Fibroblast of skin of left biceps (primary cell): Measurements from ENCODE around the gene KCNQ5.

Experiments
- DNase-seq, 2 experiments: peaks; one replicate each; pipeline ENCODE4 v3.0.0-alpha.2; 2013; ENCODE audit warnings: low read depth in 2 of 2

Gene KCNQ5

DNA sequence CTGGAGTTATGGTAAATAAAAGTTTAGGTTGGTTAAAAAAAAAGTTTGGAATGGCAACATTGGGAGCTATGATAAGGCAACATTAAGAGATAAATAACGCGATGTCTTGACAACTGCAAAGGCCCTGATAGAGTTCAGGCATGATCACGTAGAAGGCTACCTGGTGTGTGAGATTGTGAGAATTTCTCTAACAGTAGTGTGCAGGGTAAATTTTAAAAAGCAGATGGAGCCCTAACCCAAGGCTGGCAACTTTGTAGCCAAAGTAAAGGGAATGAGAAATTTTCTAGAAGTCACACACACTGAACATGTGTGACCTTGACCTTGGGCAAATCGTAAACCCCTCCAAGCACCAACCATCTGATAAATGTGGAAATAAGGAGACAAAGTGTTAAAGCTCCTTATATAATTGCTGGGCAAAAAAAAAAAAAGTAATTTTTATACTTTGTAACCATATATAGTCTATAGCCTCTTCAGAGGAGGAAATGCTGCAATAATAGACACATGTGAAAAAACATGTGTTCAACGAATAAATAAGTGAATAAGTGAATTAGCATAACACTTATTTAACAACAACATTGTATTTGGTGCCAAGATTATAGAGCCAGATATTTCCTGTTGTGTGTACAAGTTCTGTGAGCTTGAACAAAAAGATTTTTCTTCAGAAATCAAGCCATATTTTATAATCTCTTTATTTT, 18.2 kb downstream of the KCNQ5 start:
- no peak for DNase-seq

DNA sequence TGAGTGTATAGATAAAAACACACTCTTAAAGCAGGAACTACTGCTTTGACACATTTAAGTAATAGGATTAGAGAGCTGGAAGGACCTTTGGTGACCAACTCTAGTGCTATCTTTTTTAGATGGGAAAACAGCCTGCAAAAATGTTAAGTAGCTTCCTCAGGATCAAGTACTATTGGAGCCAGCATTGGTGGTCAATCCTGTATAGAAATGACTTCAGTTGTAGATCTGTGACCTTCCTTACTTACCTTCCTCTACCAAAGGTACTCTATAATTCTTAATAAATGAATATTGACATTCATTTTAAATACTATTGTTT, 18.7 kb downstream of the KCNQ5 start:
- no peak for DNase-seq

DNA sequence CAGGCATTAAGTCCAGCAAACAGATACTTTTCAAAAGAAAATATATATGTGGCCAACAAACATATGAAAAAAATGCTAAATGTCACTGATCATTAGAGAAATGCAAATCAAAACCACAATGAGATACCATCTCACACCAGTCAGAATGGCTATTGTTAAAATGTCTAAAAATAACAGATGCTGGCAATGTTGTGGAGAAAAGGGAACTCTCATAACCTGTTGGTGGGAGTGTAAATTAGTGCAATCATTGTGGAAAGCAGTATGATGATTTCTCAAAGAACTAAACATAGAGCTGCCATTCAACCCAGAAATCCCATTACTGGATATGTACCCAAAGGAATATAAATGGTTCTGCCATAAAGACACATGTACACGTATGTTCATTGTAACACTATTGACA, 20.6 kb downstream of the KCNQ5 start:
- no peak for DNase-seq

DNA sequence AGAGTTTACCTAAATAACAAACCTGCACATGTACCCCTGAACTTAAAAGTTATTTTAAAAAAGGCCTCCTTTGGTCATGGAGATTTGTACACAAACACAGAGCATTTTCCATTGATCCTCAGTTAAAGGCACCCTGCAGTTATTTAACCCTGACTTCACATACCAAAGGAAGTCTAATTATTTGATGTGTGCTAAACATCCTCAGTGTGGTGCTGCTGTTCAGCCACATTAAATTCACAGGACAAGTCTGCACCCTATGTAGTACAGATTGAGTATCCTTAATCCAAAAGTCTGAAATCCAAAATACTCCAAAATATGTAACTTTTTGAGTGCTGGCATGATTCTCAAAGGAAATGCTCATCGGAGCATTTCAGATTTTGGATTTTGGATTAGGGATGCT, 21.4 kb downstream of the KCNQ5 start:
- no peak for DNase-seq

DNA sequence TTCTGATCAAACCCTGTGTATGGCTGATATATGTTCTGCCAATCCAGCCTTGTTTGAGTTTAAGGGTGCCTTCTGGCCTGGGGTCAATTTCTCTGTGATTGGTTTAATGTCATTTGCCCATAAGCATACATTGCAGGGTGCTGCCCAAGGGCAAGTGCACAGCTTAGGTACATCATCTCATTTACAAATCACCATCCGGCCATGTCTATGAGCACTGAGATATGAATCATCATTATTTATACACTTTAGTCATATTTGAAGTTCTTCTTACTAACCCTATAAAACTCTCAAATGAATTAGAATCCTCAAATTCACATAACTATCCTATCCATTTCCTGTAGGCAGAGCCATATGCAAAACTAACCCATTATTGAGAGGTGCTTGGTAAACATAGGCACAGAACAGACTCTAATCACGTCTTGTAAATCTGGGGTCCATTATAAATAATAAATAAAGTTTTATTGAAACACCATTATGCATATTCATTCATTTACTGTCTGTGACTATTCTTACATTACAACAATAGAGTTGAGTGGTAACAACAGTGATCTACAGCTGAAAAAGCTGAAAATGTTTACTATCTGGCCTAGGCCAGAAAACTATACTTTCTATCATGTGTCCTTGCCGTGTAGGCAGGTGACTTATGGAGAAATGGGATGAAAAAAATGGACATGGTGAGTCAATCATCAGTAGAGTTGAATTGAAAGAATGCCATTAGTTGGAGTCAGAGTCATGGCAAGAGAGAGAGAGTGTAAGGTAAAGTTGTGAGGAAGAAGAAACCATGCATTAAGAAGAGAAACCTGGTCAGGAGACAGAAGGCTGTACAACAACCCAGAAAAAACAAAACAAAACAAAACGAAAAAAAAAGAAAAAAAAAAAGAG, 25.0 kb downstream of the KCNQ5 start:
- no peak for DNase-seq

DNA sequence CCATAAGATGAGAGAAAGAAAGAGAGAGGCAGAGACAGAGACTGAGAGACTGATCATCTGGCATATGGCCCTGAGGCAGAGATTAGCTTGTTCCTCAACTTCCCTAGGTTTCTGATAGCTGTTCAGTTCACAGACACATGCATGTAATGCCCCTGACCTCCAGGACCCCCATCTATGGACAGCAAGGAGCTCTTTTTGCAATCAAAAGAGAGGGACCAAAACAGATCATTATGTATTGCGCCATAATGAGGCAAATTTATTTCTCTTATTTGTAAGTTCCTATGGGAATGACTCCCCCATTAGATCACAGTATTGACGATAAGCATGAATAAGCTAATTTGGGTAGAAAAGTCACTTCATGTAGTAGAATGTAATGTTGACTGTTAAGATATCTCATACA, 25.6 kb downstream of the KCNQ5 start:
- no peak for DNase-seq

DNA sequence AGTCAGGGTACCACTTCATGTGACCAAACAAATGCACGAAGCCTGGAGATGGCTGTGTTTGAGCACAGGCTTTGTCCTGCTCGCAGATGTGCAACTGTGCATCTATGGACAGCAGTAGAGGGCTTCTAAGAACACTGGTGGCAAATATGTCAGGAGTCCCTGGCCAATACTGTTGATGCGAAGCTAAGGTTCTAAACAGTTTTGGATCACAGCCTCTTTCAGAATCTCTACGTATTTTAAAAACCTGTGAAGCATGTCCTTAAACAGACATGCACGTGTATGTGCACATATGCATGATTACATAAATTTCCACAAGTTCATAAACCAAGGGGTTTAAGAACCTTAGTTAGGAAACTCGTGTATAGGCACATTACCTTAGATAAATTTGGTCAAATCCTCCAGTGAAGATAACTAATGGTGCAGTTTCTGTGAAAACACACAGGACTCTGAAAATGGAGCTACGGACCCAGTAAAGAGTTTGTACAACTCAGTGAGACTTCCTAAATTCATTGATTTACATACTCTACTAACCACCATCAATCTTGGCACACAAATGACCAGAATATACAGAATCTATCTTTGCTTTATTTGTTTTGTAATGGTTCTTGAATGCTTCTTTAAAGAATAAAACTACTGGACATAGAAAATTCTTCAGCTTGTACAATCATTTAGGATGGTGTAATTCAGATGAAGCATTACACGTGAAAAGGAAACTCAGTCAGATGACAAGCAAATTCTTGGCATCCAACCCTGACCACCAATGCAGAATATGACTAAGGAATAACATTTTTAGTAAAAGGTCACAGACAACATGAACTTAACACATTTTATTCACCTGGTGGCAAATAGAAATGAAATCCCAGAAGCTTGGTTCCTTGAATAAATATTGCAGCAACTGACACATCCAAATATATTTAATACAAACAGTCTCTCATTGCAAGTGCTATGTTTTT, 27.4 kb downstream of the KCNQ5 start:
- DNase-seq, result peak; percentile 71 to 78

DNA sequence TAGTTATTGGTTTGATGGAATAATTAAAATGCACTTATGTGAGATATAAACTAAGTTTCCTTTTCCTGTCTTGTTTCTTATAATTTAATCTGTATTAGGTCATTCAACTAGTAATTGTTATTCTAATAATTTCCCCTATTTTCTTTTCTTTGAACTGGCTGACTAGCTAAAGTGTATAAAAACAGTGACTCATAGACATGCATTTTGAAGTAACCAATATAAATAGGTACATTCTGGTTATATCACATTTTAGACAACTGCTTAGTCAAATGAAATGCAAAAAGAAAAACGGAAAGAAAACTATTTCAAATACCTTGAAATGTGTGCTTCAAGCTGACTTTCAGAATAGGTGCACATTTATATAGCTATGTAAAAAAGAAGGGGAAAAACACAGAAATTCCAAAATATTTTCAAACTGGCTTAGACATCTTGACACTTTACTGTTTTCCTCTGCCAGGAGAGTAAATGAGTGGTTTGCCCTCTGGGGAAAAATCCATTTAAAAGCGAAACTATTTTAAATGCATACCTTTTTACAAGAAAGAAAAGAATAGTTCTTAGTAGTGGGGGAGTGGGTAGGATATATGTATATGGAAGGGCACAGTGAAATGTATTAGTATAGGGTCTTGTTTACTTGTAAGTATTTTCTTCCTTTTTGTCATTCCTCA, 28.3 kb downstream of the KCNQ5 start:
- no peak for DNase-seq

DNA sequence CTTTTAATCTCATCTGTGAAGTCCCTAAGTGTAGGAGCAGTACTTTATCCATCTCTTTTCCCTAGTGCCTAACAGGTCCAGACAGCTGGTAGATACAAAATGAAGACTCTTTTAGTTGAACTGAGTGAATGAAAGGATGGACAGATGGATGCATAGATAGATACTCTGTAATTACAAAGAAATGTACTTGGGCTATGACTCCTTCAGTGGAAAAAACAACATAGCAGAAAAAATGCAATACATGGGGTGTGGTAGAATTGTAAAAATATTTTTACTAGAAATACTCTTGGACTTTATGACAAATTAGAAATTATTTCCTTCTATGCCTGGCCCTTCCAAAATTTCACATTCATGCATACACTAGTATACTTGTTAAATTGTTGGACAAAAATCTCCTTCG, 29.3 kb downstream of the KCNQ5 start:
- peak in 1 of 2 experiments; percentile 8 for DNase-seq

DNA sequence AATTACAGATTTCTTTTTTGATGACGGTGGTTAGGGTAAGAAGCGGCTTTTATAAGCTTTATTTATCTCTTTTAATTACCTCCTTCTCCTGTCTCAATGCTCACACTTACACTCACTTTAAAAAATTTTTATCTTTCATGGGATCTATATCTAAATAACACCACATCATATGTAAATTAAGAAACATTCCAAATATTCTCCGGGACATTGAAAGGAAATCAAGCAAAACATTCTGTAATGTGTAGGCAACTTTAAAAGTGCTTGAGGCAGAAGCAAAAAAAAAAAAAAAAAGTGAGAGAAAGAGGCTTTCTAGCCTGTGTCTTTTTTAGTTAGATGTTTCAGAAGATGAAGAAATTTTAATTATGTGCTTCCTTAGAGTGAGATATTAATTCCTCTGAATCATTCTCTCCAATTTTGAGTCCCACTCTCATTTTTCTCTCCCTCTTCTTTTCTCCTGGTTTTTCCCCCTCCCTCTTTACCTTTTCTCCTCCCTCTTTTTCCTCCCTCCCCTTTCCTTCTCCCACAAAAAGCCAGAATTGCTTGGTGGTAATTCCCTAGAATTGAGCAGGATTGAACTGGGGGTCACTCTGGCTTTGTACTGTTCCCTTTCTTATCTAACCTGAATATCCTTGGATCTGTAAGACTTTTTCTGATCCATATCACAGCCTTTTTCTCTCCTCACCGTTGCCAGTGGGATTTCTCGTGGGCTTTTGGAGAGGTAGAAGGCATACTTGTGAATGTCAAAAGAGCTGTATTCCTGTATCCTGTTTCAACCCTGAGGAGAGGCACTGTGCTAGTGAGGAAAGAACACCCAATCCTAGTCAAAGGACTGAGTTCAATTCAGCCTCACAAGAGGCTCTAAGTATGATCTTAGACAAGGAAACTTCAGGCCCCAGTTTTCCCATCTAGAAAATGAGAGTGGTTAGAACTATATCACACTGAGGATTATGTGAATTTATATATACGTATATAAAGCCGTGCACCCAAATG, 30.4 kb downstream of the KCNQ5 start:
- no peak for DNase-seq

DNA sequence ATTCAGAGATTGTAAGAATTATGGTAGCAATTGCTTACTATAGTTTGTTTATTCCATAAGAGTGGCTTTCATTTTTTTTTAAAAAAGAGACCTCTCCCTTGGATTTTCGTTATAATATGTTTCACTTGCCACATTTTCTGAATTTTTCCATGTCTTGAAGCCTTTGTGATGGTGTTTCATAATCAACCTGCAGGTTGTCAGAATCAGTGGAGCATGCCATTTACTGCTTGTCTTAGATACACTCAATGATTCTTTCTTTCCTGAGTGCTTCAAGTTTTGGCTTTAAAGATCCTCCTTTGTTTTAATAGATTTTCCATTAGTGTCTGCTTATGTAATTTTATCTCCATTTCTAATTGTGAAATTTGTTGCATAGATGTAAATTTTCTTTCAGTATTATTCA, 31.2 kb downstream of the KCNQ5 start:
- DNase-seq, result no peak

DNA sequence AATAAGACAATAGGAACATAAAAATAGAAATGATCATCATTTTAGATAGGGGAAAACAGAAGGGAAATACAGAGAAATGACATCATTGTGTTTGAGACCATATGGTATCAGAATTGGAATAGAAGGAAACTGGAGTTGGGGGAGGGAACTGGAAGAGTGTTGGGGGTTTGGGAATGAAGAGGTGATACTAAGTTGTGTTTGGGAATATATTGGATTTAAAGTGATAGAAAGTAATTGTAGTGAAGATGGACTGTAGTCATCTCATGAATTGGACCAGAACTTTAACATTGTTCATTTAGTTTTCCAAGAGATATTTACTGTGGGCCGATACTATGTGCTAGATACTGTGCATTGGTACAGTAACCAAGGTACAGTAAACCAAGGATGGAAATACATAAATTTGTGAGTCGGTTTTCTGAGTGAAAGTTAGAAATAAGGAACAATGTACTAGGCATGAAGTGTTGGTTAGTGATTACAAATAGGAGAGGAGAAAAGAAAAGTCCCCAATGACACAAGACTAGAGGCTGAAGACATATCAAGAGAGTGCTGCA, 32.3 kb downstream of the KCNQ5 start:
- DNase-seq, result no peak

DNA sequence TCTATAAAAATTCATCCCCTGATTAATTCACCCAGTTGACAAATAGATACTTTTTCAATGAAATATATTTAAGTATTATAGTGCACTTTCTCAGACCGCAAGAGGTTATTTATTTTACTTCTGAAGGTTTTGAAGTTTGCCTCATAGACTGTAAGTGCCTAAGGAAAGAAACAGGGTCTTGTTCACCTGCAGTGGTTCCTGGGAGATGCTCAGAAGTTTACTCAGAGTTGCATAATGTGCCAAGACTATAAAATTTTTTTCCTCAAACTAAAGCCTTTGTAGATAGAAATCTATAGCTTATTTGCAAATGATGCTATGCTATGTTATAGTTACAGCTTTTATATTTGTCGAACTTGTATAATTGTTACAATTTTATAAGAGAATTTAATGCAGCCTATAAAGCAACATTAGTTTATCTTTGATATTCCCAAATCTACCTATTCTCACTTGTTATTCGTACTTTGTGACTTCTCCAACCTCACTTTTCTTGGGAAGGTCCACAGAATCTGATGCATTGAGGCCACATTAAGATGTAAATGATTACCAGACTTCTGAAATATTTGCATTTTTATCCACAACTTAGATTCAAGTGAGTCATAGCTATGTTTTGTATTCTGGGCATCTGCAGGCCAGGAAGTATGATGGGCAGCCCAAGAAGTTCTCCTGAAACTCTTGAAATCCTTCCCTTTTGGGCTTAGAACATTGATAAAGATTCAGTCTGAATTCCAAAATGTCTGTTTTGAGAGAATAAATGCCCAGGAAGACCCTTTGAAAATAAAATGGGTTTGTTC, 35.7 kb downstream of the KCNQ5 start:
- no peak for DNase-seq

DNA sequence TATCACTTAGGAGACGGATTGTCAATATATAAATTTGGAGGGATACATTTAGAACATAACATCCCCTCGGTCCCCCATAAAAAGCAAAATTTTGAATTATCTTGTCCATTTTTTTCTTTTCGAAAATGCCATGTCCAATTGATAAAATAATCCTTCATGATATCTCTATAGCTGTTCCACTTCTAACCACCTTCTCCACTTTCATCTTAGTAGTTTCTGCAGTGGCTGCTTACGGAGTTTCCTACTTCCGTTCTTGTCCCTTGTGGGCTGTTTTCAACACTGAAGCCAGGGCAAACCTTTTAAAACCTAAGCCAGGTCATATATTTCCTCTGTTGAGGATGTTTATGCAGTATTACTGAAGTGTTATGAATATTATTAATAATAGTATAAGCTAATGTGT, 37.9 kb downstream of the KCNQ5 start:
- no peak for DNase-seq

DNA sequence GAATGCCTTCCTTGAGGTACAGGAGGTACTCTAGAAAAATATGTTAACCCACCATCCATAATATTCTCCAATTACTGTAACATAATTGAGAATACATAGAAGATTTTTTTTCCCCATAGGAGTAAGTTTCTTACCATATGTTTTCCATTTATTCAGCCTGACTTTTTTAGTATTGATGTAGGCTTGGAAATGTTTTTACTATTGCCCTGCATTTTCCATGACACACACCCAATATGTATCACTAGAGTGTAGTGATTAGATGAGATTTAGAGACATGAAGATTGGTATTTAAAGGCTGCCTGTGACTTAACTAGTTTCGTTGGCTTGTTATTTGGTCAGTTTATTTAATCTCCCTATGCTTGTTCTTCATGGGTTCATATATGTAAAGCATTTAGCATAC, 39.5 kb downstream of the KCNQ5 start:
- DNase-seq, result no peak

DNA sequence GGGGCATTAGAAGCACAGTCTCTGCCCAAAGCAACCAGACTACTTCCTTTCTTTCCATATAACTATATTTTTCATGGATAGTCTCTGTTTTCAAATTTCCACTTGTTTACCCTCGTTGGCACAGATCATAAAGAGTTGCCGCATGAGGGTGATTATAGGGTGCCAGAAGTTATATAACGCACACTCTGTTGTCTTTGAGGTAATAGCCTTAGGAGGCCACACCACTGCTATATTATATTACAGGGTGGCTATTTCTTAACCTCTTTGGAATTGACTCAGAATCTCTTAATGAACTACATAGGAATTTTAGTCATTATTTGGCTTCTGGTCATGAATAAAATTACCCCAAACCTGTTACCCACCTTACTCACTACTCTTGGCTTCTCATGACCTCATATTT, 43.7 kb downstream of the KCNQ5 start:
- no peak for DNase-seq

DNA sequence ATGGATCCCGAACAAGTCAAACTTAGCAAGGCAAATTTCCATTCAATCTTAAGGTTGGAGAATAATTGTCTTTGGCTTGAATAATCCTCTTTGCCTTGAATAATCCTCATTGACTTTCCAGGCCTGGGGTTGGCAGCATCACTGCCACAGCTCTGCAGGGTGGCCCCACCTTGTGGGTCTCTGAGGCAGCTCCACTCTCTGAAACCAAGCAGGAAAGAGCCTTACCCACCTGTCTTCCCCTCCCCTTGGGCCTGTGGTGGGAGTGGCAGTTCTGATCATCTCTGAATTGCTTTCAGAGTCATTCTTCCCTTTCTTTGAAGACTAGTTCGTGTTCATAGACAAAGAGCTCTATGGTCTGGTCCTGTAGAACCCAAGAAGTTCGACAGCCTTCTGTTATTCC, 47.5 kb downstream of the KCNQ5 start:
- DNase-seq, result no peak

DNA sequence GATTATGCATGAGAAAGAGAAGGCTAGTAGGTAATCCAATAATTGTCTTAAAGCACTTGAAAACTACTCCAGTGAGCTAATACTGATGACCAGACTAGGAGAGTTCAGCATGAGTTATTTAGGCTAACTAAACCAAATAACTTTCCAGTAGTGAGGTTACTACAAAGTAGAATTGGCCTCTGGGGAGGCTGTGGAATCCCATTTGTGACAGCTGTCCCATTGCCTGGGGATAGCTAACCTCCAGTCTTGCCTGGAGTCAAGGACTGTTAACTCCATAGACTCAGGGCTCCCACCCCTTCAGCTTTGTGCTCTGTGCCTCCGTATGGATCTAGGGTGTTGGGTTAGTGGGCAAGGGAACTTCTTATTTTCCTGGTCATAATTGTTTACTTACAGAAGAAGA, 51.0 kb downstream of the KCNQ5 start:
- DNase-seq, result no peak

DNA sequence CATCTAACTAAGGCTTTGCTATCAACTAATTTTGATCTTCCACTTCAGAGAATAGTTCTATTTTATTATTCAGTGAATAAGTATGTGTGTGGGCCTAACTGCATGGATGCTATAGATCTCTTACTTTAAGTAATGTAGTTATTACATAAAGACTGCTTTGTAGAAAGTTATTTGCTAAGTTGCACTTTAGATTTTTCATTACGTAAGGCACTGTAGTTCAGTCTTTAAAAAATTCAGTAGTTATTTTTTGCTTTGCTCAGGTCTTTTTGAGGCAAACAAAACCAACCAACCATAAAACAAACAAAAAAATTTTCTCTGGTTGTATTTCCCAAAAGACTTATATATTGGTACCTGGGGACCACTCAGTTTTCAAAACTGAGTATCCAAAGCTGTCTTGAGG, 53.0 kb downstream of the KCNQ5 start:
- DNase-seq, result no peak

DNA sequence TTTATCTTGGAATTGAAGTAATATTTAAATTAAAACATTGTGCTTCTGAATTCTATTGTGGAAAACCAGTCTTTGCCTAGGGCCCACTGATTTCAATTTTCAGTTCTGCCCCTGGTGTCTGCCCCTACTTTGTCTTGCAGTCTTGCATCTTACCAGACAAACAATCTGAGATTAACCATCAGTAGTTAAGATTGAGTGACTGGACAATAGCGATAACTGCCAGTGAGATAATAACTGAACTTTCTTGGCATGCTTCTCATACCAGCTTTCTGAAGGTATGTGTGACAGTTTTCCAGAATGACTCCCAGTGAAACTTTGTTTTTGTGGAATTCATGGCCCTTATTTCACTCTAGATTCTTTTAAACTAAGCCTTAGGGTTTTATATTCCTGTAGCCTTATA, 53.5 kb downstream of the KCNQ5 start:
- DNase-seq, result no peak
